Activated T-helper 2 cell treated with anti-CD3 and anti-CD28 coated beads, Interferon-gamma antibody, Interleukin-2, Interleukin-4, amounts not matched to agents 10 μg/mL and 5 μg/mL and 100 μg/mL, durations not matched to agents 14 hours and 24 hours and 36 hours (primary cell): ENCODE data around the gene PRIMA1. TPM values are rescaled to one million over a fixed set of nuclear protein-coding genes. Genes with fewer than 3 reads are reported as not detected.

Source experiments
- DNase-seq: peaks from one replicate; pipeline ENCODE4 v3.0.0; 2021; ENCODE audit warnings: low spot score
- H3K27ac Mint-ChIP-seq: one replicate; pipeline ENCODE4 v1.8.0; 2021; ENCODE audit warnings: mixed read lengths
- H3K27me3 Mint-ChIP-seq: one replicate; pipeline ENCODE4 v1.8.0; 2021; ENCODE audit warnings: low read depth, mixed read lengths
- H3K36me3 Mint-ChIP-seq: one replicate; pipeline ENCODE4 v1.8.0; 2021; ENCODE audit warnings: low read depth, mixed read lengths
- H3K4me1 Mint-ChIP-seq: one replicate; pipeline ENCODE4 v1.8.0; 2021; ENCODE audit warnings: low read depth, mixed read lengths
- H3K4me3 Mint-ChIP-seq: one replicate; pipeline ENCODE4 v1.8.0; 2021; ENCODE audit warnings: low read depth, mild to moderate bottlenecking, moderate library complexity, mixed read lengths
- H3K9me3 Mint-ChIP-seq: one replicate; pipeline ENCODE4 v1.8.0; 2021; ENCODE audit warnings: mixed read lengths
- intact Hi-C: fragments of 100-400 bp; cut with micrococcal nuclease; formaldehyde crosslinking; loops from one replicate; pipeline ENCODE4 v1.15.1; 2023
- total RNA-seq: library from RNA; stranded (reverse); gene quantifications from 2 replicates; pipeline ENCODE4 v1.2.3, GENCODE V29; 2022

The PRIMA1 gene
- total RNA-seq, 1 donor from 2014 or later: not detected

- Mint-ChIP-seq H3K27me3 (peaks cover 2% of the 10 kb centered on the region), H3K4me1 (no peaks in the 10 kb centered on the region), H3K4me3 (no peak overlapping the region), H3K27ac (no peak overlapping the region), H3K36me3 (no peaks in the 10 kb centered on the region), H3K9me3 (no peaks in the 10 kb centered on the region)
- intact Hi-C loops: no loop called here
- DNase-seq: no peak
Measured at GRCh38 chr14:93765970-93766369, 22.3 kb downstream of the PRIMA1 start.

GRCh38 chr14:93765155-93765554, 23.1 kb downstream of the PRIMA1 start:
- no peaks in the 10 kb centered on the region for H3K36me3 Mint-ChIP-seq
- no peak overlapping the region for H3K27ac Mint-ChIP-seq
- H3K27me3 Mint-ChIP-seq: peaks cover 8% of the 10 kb centered on the region
- H3K9me3 Mint-ChIP-seq: no peaks in the 10 kb centered on the region
- no peak for DNase-seq
- intact Hi-C loops: no loop called here
- no peaks in the 10 kb centered on the region for H3K4me1 Mint-ChIP-seq
- no peak overlapping the region for H3K4me3 Mint-ChIP-seq

GRCh38 chr14:93764211-93764659, 24.1 kb downstream of the PRIMA1 start:
- H3K4me1 Mint-ChIP-seq: no peaks in the 10 kb centered on the region
- no peak for DNase-seq
- H3K27ac Mint-ChIP-seq: no peak overlapping the region
- no peaks in the 10 kb centered on the region for H3K36me3 Mint-ChIP-seq
- H3K9me3 Mint-ChIP-seq: no peaks in the 10 kb centered on the region
- no peak overlapping the region for H3K4me3 Mint-ChIP-seq
- intact Hi-C loops: no loop called here
- H3K27me3 Mint-ChIP-seq: peaks cover 11% of the 10 kb centered on the region

GRCh38 chr14:93759719-93760307, 28.5 kb downstream of the PRIMA1 start:
- Mint-ChIP-seq H3K4me3 (no peak overlapping the region), H3K4me1 (no peaks in the 10 kb centered on the region), H3K9me3 (no peaks in the 10 kb centered on the region), H3K27me3 (peaks cover 12% of the 10 kb centered on the region), H3K27ac (no peak overlapping the region), H3K36me3 (no peaks in the 10 kb centered on the region)
- no peak for DNase-seq
- intact Hi-C loops: no loop called here

- H3K4me3 Mint-ChIP-seq: no peak overlapping the region
- H3K9me3 Mint-ChIP-seq: no peaks in the 10 kb centered on the region
- intact Hi-C loops: no loop called here
- H3K27me3 Mint-ChIP-seq: peaks cover 12% of the 10 kb centered on the region
- H3K4me1 Mint-ChIP-seq: no peaks in the 10 kb centered on the region
- H3K36me3 Mint-ChIP-seq: no peaks in the 10 kb centered on the region
- DNase-seq: no peak
- no peak overlapping the region for H3K27ac Mint-ChIP-seq
Measured at GRCh38 chr14:93757206-93757605, 31.1 kb downstream of the PRIMA1 start.

GRCh38 chr14:93753647-93754046, 34.6 kb downstream of the PRIMA1 start:
- DNase-seq: no peak

GRCh38 chr14:93752980-93753561, 35.2 kb downstream of the PRIMA1 start:
- H3K9me3 Mint-ChIP-seq: no peaks in the 10 kb centered on the region
- intact Hi-C loops: no loop called here

More at GRCh38 chr14:93753647-93754046, 34.6 kb downstream of the PRIMA1 start:
- H3K27me3 Mint-ChIP-seq: peaks cover 2% of the 10 kb centered on the region
- no peaks in the 10 kb centered on the region for H3K9me3 Mint-ChIP-seq
- H3K4me3 Mint-ChIP-seq: no peak overlapping the region
- intact Hi-C loops: no loop called here
- no peaks in the 10 kb centered on the region for H3K36me3 Mint-ChIP-seq
- H3K4me1 Mint-ChIP-seq: no peaks in the 10 kb centered on the region
- no peak overlapping the region for H3K27ac Mint-ChIP-seq

GRCh38 chr14:93751946-93752655, 36.2 kb downstream of the PRIMA1 start:
- Mint-ChIP-seq H3K9me3 (no peaks in the 10 kb centered on the region), H3K36me3 (no peaks in the 10 kb centered on the region), H3K4me3 (no peak overlapping the region), H3K27me3 (no peaks in the 10 kb centered on the region), H3K27ac (no peak overlapping the region), H3K4me1 (no peaks in the 10 kb centered on the region)
- DNase-seq: no peak
- intact Hi-C loops: no loop called here

More at GRCh38 chr14:93752980-93753561, 35.2 kb downstream of the PRIMA1 start:
- peaks cover 2% of the 10 kb centered on the region for H3K27me3 Mint-ChIP-seq
- no peak for DNase-seq
- no peaks in the 10 kb centered on the region for H3K36me3 Mint-ChIP-seq
- H3K4me3 Mint-ChIP-seq: no peak overlapping the region
- H3K27ac Mint-ChIP-seq: no peak overlapping the region
- no peaks in the 10 kb centered on the region for H3K4me1 Mint-ChIP-seq

- H3K4me1 Mint-ChIP-seq: no peaks in the 10 kb centered on the region
- H3K27me3 Mint-ChIP-seq: no peaks in the 10 kb centered on the region
- H3K27ac Mint-ChIP-seq: no peak overlapping the region
- no peak overlapping the region for H3K4me3 Mint-ChIP-seq
- intact Hi-C loops: no loop called here
- no peak for DNase-seq
- H3K9me3 Mint-ChIP-seq: no peaks in the 10 kb centered on the region
- H3K36me3 Mint-ChIP-seq: no peaks in the 10 kb centered on the region
Measured at GRCh38 chr14:93749076-93749420, 39.2 kb downstream of the PRIMA1 start.

- Mint-ChIP-seq H3K4me1 (no peaks in the 10 kb centered on the region), H3K27ac (no peak overlapping the region), H3K9me3 (no peaks in the 10 kb centered on the region), H3K36me3 (no peaks in the 10 kb centered on the region), H3K27me3 (no peaks in the 10 kb centered on the region), H3K4me3 (no peak overlapping the region)
- no peak for DNase-seq
- intact Hi-C loops: no loop called here
Measured at GRCh38 chr14:93748208-93749075, 39.8 kb downstream of the PRIMA1 start.

GRCh38 chr14:93747560-93747959, 40.7 kb downstream of the PRIMA1 start:
- Mint-ChIP-seq H3K36me3 (no peaks in the 10 kb centered on the region), H3K4me3 (no peak overlapping the region), H3K27ac (no peak overlapping the region), H3K27me3 (no peaks in the 10 kb centered on the region), H3K9me3 (no peaks in the 10 kb centered on the region), H3K4me1 (no peaks in the 10 kb centered on the region)
- DNase-seq: no peak
- intact Hi-C loops: no loop called here

- no peaks in the 10 kb centered on the region for H3K9me3 Mint-ChIP-seq
- no peak overlapping the region for H3K27ac Mint-ChIP-seq
- no peaks in the 10 kb centered on the region for H3K27me3 Mint-ChIP-seq
- no peak for DNase-seq
- H3K4me3 Mint-ChIP-seq: no peak overlapping the region
- no peaks in the 10 kb centered on the region for H3K4me1 Mint-ChIP-seq
- no peaks in the 10 kb centered on the region for H3K36me3 Mint-ChIP-seq
- intact Hi-C loops: no loop called here
Measured at GRCh38 chr14:93747102-93747501, 41.2 kb downstream of the PRIMA1 start.
